ENCODE data around the gene FAM107B. TPM values are rescaled to one million over a fixed set of nuclear protein-coding genes. Genes with fewer than 3 reads are reported as not detected.

FAM107B gene
- total and polyA plus RNA-seq, 2 of the 4 experiments (the other 2 are of a cell fraction): 26.4 to 27.1 TPM

DNA sequence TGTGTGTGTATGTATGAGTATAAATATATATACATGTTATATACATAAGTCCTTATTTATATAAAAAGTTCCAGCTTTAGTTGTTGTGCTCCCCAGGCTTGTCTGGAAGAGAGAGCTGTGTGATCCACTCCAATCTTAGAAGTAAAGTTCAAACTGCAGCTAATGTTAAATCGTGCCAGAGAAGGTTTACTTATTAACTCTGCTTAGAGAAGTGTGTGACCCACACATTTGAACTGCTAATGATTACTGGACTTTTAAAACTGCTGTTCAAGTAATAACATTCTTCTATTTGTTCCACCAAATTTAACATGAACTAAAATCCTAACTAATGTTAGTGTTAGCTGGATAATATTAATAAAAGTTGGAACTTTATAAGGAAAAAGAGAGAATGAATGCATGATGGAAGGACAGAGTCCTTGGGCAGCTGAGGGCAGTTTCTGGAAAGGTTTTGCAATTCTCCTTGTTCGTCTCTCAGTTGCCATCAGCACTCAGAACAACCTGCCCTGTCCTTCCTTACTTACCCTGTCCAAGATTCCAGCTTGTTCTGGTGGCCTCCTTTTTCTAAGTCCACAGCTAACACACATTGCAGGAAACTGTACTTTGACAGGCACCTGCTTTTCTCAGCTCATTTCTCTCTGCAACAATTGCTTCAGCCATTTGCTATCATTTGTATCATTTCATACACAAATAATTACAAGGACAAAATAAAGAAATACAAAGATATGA is 162.6 kb downstream of the FAM107B start:
- intact Hi-C loops (cut with micrococcal nuclease): no loop called here
- H3K27me3 ChIP-seq (ENCODE audit: control insufficient read depth, insufficient read depth, low read length): no peaks in the 10 kb centered on the region
- TF ChIP-seq, protein P1, sequence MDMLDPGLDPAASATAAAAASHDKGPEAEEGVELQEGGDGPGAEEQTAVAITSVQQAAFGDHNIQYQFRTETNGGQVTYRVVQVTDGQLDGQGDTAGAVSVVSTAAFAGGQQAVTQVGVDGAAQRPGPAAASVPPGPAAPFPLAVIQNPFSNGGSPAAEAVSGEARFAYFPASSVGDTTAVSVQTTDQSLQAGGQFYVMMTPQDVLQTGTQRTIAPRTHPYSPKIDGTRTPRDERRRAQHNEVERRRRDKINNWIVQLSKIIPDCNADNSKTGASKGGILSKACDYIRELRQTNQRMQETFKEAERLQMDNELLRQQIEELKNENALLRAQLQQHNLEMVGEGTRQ (IDR thresholded peaks at IDR 0.05; ENCODE audit: low read depth, low read length): no peak
- TF ChIP-seq RAD21 (IDR thresholded peaks at IDR 0.05; ENCODE audit: low read length) (no peak), RCOR1 (IDR thresholded peaks at IDR 0.05; ENCODE audit: insufficient replicate concordance, low read length) (no peak), MAFK (IDR thresholded peaks at IDR 0.05; ENCODE audit: low read depth, low read length) (no peak), MXI1 (IDR thresholded peaks at IDR 0.05; ENCODE audit: borderline replicate concordance, low read depth, low read length) (no peak), CEBPB (IDR thresholded peaks at IDR 0.05; ENCODE audit: low read depth, low read length) (no peak), RFX5 (IDR thresholded peaks at IDR 0.05; ENCODE audit: low read depth, low read length) (no peak), SMC3 (IDR thresholded peaks at IDR 0.05; ENCODE audit: low read depth, low read length) (no peak), POLR2A (IDR thresholded peaks at IDR 0.05; ENCODE audit: low read depth, low read length) (no peak), MAZ (IDR thresholded peaks at IDR 0.05; ENCODE audit: borderline replicate concordance, low read depth, low read length) (no peak), FOS (IDR thresholded peaks at IDR 0.05; ENCODE audit: low read depth, low read length) (no peak), NFE2L2 (IDR thresholded peaks at IDR 0.05; ENCODE audit: low read depth, low read length) (no peak), BHLHE40 (IDR thresholded peaks at IDR 0.05; ENCODE audit: low read depth, low read length) (no peak)
- TF ChIP-seq, protein P2, sequence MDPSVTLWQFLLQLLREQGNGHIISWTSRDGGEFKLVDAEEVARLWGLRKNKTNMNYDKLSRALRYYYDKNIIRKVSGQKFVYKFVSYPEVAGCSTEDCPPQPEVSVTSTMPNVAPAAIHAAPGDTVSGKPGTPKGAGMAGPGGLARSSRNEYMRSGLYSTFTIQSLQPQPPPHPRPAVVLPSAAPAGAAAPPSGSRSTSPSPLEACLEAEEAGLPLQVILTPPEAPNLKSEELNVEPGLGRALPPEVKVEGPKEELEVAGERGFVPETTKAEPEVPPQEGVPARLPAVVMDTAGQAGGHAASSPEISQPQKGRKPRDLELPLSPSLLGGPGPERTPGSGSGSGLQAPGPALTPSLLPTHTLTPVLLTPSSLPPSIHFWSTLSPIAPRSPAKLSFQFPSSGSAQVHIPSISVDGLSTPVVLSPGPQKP (IDR thresholded peaks at IDR 0.05; ENCODE audit: borderline replicate concordance, low read depth, low read length): no peak
- TF ChIP-seq, protein P3, sequence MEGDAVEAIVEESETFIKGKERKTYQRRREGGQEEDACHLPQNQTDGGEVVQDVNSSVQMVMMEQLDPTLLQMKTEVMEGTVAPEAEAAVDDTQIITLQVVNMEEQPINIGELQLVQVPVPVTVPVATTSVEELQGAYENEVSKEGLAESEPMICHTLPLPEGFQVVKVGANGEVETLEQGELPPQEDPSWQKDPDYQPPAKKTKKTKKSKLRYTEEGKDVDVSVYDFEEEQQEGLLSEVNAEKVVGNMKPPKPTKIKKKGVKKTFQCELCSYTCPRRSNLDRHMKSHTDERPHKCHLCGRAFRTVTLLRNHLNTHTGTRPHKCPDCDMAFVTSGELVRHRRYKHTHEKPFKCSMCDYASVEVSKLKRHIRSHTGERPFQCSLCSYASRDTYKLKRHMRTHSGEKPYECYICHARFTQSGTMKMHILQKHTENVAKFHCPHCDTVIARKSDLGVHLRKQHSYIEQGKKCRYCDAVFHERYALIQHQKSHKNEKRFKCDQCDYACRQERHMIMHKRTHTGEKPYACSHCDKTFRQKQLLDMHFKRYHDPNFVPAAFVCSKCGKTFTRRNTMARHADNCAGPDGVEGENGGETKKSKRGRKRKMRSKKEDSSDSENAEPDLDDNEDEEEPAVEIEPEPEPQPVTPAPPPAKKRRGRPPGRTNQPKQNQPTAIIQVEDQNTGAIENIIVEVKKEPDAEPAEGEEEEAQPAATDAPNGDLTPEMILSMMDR (conservative IDR thresholded peaks at IDR 0.05; ENCODE audit: low read depth, low read length): no peak

More for the DNA sequence above, 162.6 kb downstream of the FAM107B start:
- no peak overlapping the region for H4K5ac ChIP-seq (ENCODE audit: low read depth, low read length)
- CTCF ChIA-PET: interaction anchor here (0.6 to 1.1 kb wide), 2 partner anchors 79 to 212 kb away, joined by 3 to 6 read pairs; no protein-coding TSS in a partner anchor
- no peaks in the 10 kb centered on the region for H3K4me1 ChIP-seq (ENCODE audit: control insufficient read depth, insufficient read depth, low read length)
- ATAC-seq (ENCODE audit: low read depth): no peak
- no TSS peak for BruUV-seq (replicated peaks)
- H3K9me1 ChIP-seq (ENCODE audit: insufficient read depth, low read length): no peaks in the 10 kb centered on the region; the same call in 1 of the 2 replicates
- H3K4me3 ChIP-seq (ENCODE audit: insufficient read depth, low read depth, low read length): no peak overlapping the region
- no peak overlapping the region for H2BK20ac ChIP-seq (ENCODE audit: low read depth, low read length)
- no peak overlapping the region for H3K23ac ChIP-seq (ENCODE audit: low read depth, low read length)
- 0% methylated on average over 1 of the region's 2 CpGs; no CpG with 5 or more reads in 1 of the 2 experiments for WGBS, 2 experiments (ENCODE audit: extremely low coverage in 2 of 2, insufficient read length in 1 of 2)
- H2BK15ac ChIP-seq (ENCODE audit: low read depth, low read length): no peak overlapping the region
- no peak overlapping the region for H4K8ac ChIP-seq (ENCODE audit: low read depth in 2 of 2, low read length in 2 of 2)
- no peak overlapping the region for H3K27ac ChIP-seq (ENCODE audit: insufficient read depth, low read length)
- H2BK120ac ChIP-seq (ENCODE audit: low read depth, low read length): no peak overlapping the region
- H3K56ac ChIP-seq (ENCODE audit: extremely low read depth, insufficient read depth, low read length): no peak overlapping the region
- DNase-seq: no peak
- no peak overlapping the region for H3K14ac ChIP-seq (replicated peaks; ENCODE audit: low read depth, low read length)
- POLR2A ChIA-PET (ENCODE audit: unreplicated experiment): interaction anchor here (0.6 kb wide), 1 partner anchor 208 kb away, joined by 3 read pairs; no protein-coding TSS in a partner anchor
- H3K4ac ChIP-seq (ENCODE audit: low read depth, low read length): no peak overlapping the region
- H2BK5ac ChIP-seq (ENCODE audit: low read depth, low read length, poor library complexity, severe bottlenecking): no peak overlapping the region
- H2AK5ac ChIP-seq (ENCODE audit: low read depth, low read length): no peak overlapping the region
- no peaks in the 10 kb centered on the region for H3K36me3 ChIP-seq (ENCODE audit: control insufficient read depth, insufficient read depth, low read length)
- H3K9ac ChIP-seq (ENCODE audit: low read depth, low read length): no peak overlapping the region
- H4K91ac ChIP-seq (ENCODE audit: insufficient read depth, low read depth, low read length): no peak overlapping the region
- in situ Hi-C loops (cut with MboI; ENCODE audit: low sequenced_read_pairs): no loop called here
- no peak overlapping the region for H3K4me2 ChIP-seq (ENCODE audit: low read depth, low read length)
- no peaks in the 10 kb centered on the region for H4K20me1 ChIP-seq (ENCODE audit: insufficient read depth, low read length)
- no peaks in the 10 kb centered on the region for H3K79me1 ChIP-seq (ENCODE audit: low read depth in 1 of 2, low read length in 2 of 2)
- no peak overlapping the region for H3K18ac ChIP-seq (ENCODE audit: low read depth, low read length)
- dilution Hi-C loops (cut with HindIII; ENCODE audit: low sequenced_read_pairs, unreplicated experiment): no loop called here
- no peaks in the 10 kb centered on the region for H3K9me3 ChIP-seq (ENCODE audit: control insufficient read depth, insufficient read depth, low read length)
- no peak overlapping the region for H2AK9ac ChIP-seq (replicated peaks; ENCODE audit: low read depth, low read length, poor library complexity)
- no peak overlapping the region for H2AFZ ChIP-seq (replicated peaks; ENCODE audit: low read length, poor library complexity)

Data from IMR-90 (cell line).